Caco-2 (cell line): ENCODE measurements around the gene STRBP. TPM values are rescaled to one million over a fixed set of nuclear protein-coding genes. Genes with fewer than 3 reads are reported as not detected.

Experiments used
- BruUV-seq: library from RNA; stranded (reverse); fragments of 400-500 nt; replicated peaks from 2 replicates; lab custom pipeline; 2021; lab: Mats Ljungman, UMichigan
- CTCF ChIA-PET: fragments of 300-600 bp; sonication (Branson Sonifier 250); formaldehyde crosslinking; loops from one replicate; lab custom pipeline; 2022; ENCODE audit warnings: antibody characterized with exemption; lab: Charles Lee
- POLR2A ChIA-PET: fragments of 300-600 bp; sonication (Branson Sonifier 250); formaldehyde crosslinking; loops from one replicate; lab custom pipeline; 2022; ENCODE audit warnings: antibody characterized with exemption; lab: Charles Lee
- DNase-seq, 2 experiments: peaks; one replicate each; pipeline versions ENCODE4 v3.0.0 to v3.0.0-alpha.2; 2020 to 2022
- H3K27me3 ChIP-seq: replicated peaks from 2 replicates; pipeline ENCODE4 v1.6.0; 2011; ENCODE audit warnings: low read length; ENCODE audit not compliant: control insufficient read depth, insufficient read depth
- H3K36me3 ChIP-seq: 2 replicates; pipeline ENCODE4 v1.5.1; 2011; ENCODE audit warnings: low read length; ENCODE audit not compliant: control insufficient read depth, insufficient read depth
- H3K4me1 ChIP-seq: fragments of 250-450 bp; sonication (Bioruptor Pico); 2 replicates; pipeline ENCODE4 v1.5.1; 2020; ENCODE audit warnings: mild to moderate bottlenecking
- H3K4me3 ChIP-seq: 2 replicates; pipeline ENCODE4 v1.5.1; 2011; ENCODE audit warnings: low read depth, mild to moderate bottlenecking, control low read depth, low read length
- H3K9me3 ChIP-seq: fragments of 250-450 bp; sonication (Bioruptor Pico); 2 replicates; pipeline ENCODE4 v1.5.1; 2020; ENCODE audit warnings: mild to moderate bottlenecking, moderate library complexity
- H3K27ac Mint-ChIP-seq: one replicate; pipeline ENCODE4 v1.8.0; 2022; ENCODE audit warnings: mixed read lengths; ENCODE audit not compliant: unreplicated experiment
- H3K27me3 Mint-ChIP-seq: one replicate; pipeline ENCODE4 v1.8.0; 2022; ENCODE audit warnings: mixed read lengths; ENCODE audit not compliant: insufficient read depth, unreplicated experiment
- H3K36me3 Mint-ChIP-seq: one replicate; pipeline ENCODE4 v1.8.0; 2022; ENCODE audit warnings: mild to moderate bottlenecking, mixed read lengths; ENCODE audit not compliant: insufficient read depth, unreplicated experiment
- H3K4me1 Mint-ChIP-seq: one replicate; pipeline ENCODE4 v1.8.0; 2022; ENCODE audit warnings: low read depth, mixed read lengths; ENCODE audit not compliant: unreplicated experiment
- H3K4me3 Mint-ChIP-seq: one replicate; pipeline ENCODE4 v1.8.0; 2022; ENCODE audit warnings: mild to moderate bottlenecking, moderate library complexity, mixed read lengths; ENCODE audit not compliant: unreplicated experiment
- H3K9me3 Mint-ChIP-seq: one replicate; pipeline ENCODE4 v1.8.0; 2022; ENCODE audit warnings: mixed read lengths; ENCODE audit not compliant: unreplicated experiment
- intact Hi-C: fragments of 100-400 bp; cut with micrococcal nuclease; formaldehyde crosslinking; loops from one replicate; pipeline ENCODE4 v1.10.0; 2022; ENCODE audit not compliant: unreplicated experiment
- total RNA-seq: library from RNA; stranded (reverse); gene quantifications from 2 replicates; pipeline ENCODE4 v1.2.3, GENCODE V29; 2022
- TF ChIP-seq, protein P1 (sequence below), 2 experiments: fragments of 200-600 bp in 1 of 2; IDR thresholded peaks; 1 replicate in 1 of 2; 2 replicates in 1 of 2; pipeline versions ENCODE4 v1.5.1 to v1.8.0; 2011 to 2022; ENCODE audit warnings: antibody characterized with exemption in 1 of 2, control low read depth in 1 of 2, inconsistent platforms in 1 of 2, low read depth in 1 of 2, low read length in 1 of 2, mild to moderate bottlenecking in 1 of 2, moderate library complexity in 1 of 2; ENCODE audit not compliant: insufficient read depth in 1 of 2, severe bottlenecking in 1 of 2, unreplicated experiment in 1 of 2

STRBP gene
- total RNA-seq, 1 experiment from 2014 or later = 43.5 TPM

DNA sequence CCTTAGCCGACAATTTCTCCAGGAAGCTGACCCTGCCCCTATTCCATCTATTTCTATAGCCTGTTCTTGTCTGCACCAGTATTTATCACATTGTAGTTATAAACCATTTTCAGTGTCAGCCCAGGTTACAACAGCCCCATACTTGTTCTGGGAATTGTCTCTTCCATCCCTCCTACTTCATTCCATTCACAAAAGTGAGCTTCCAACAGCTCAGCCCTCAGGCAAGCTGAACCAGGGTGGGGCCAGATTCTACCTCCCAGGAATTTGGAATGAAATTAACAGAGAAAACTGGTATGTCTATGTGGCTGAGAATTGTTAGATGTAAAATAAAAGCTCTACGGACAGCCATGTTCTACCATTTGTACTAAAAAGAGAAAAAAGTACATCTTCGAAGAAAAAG is 36.1 kb downstream of the STRBP start:
- no peaks in the 10 kb centered on the region for H3K36me3 ChIP-seq
- no TSS peak for BruUV-seq
- peak; percentile 23 to 51 for DNase-seq
- H3K4me1 ChIP-seq = peaks cover 4% of the 10 kb centered on the region
- H3K27ac Mint-ChIP-seq = peak overlapping the region; percentile 2
- no peaks in the 10 kb centered on the region for H3K9me3 ChIP-seq
- intact Hi-C loops = no loop called here
- TF ChIP-seq, protein P1, sequence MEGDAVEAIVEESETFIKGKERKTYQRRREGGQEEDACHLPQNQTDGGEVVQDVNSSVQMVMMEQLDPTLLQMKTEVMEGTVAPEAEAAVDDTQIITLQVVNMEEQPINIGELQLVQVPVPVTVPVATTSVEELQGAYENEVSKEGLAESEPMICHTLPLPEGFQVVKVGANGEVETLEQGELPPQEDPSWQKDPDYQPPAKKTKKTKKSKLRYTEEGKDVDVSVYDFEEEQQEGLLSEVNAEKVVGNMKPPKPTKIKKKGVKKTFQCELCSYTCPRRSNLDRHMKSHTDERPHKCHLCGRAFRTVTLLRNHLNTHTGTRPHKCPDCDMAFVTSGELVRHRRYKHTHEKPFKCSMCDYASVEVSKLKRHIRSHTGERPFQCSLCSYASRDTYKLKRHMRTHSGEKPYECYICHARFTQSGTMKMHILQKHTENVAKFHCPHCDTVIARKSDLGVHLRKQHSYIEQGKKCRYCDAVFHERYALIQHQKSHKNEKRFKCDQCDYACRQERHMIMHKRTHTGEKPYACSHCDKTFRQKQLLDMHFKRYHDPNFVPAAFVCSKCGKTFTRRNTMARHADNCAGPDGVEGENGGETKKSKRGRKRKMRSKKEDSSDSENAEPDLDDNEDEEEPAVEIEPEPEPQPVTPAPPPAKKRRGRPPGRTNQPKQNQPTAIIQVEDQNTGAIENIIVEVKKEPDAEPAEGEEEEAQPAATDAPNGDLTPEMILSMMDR (IDR thresholded peaks at IDR 0.05; ENCODE audit: insufficient read depth in 1 of 2, low read depth in 1 of 2, low read length in 1 of 2, severe bottlenecking in 1 of 2, unreplicated experiment in 1 of 2) = no peak
- peak overlapping the region; percentile 9 for H3K4me3 Mint-ChIP-seq
- peaks cover 19% of the 10 kb centered on the region for H3K4me1 Mint-ChIP-seq
- H3K36me3 Mint-ChIP-seq = no peaks in the 10 kb centered on the region
- no peaks in the 10 kb centered on the region for H3K9me3 Mint-ChIP-seq
- ChIA-PET POLR2A (interaction anchor here (0.6 kb wide), 1 partner anchor 35 kb away, joined by 4 read pairs; no protein-coding TSS in a partner anchor), CTCF (no interaction called here)
- H3K4me3 ChIP-seq = no peak overlapping the region
- no peaks in the 10 kb centered on the region for H3K27me3 ChIP-seq
- no peaks in the 10 kb centered on the region for H3K27me3 Mint-ChIP-seq

DNA sequence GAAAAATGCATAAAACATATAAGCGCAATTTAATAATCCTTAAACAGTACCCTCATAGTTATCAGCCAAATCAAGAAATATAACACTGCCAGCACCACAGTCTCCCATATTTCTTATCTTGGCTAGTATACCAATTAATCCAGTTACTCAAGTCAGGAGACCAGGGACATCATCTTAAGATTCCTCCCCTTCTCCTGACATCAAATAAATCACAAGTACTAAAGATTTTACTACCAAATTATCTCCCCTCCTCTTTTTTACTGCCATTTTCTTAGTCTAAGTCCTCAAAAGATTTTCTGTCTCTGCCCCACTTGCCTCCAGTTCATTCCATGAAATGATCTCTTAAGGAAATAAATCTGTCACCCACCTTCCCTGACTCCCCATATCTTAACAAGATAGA is 37.0 kb downstream of the STRBP start:
- intact Hi-C loops = no loop called here
- POLR2A ChIA-PET = no interaction called here
- CTCF ChIA-PET = no interaction called here
- BruUV-seq = no TSS peak
- H3K4me3 Mint-ChIP-seq = no peak overlapping the region
- no peak for DNase-seq
- no peaks in the 10 kb centered on the region for H3K27me3 Mint-ChIP-seq
- TF ChIP-seq, protein P1 (IDR thresholded peaks at IDR 0.05; ENCODE audit: insufficient read depth in 1 of 2, low read depth in 1 of 2, low read length in 1 of 2, severe bottlenecking in 1 of 2, unreplicated experiment in 1 of 2) = no peak
- no peaks in the 10 kb centered on the region for H3K36me3 Mint-ChIP-seq
- no peaks in the 10 kb centered on the region for H3K9me3 ChIP-seq
- H3K27ac Mint-ChIP-seq = no peak overlapping the region
- H3K36me3 ChIP-seq = no peaks in the 10 kb centered on the region
- no peaks in the 10 kb centered on the region for H3K27me3 ChIP-seq
- H3K9me3 Mint-ChIP-seq = no peaks in the 10 kb centered on the region
- no peak overlapping the region for H3K4me3 ChIP-seq
- peaks cover 4% of the 10 kb centered on the region for H3K4me1 ChIP-seq
- H3K4me1 Mint-ChIP-seq = peaks cover 19% of the 10 kb centered on the region

DNA sequence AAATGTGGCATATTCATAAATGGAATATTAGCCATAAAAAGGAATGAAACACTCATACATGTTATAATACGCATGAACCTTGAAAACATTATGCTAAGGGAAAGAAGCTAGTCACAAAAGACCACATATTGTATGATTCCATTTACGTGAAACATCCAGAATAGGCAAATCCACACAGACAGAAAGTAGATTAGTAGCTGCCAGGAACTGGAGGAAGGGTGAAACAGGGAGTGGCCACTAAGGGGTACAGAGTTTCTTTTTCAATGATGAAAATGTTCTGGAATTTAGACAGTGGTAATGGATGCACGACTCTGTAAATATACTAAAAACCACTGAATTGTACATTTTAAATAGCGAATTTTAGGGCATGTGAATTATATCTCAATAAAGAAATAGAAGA is 39.4 kb downstream of the STRBP start:
- intact Hi-C loops = loop anchor here (5.0 kb wide), 1 partner anchor 147 kb away; no protein-coding TSS in a partner anchor
- H3K9me3 ChIP-seq = no peaks in the 10 kb centered on the region
- ChIA-PET CTCF (no interaction called here), POLR2A (no interaction called here)
- H3K4me1 ChIP-seq = peaks cover 10% of the 10 kb centered on the region
- no peak overlapping the region for H3K4me3 Mint-ChIP-seq
- H3K9me3 Mint-ChIP-seq = no peaks in the 10 kb centered on the region
- no peaks in the 10 kb centered on the region for H3K27me3 Mint-ChIP-seq
- H3K27ac Mint-ChIP-seq = no peak overlapping the region
- no peak for DNase-seq
- H3K27me3 ChIP-seq = no peaks in the 10 kb centered on the region
- TF ChIP-seq, protein P1 (IDR thresholded peaks at IDR 0.05; ENCODE audit: insufficient read depth in 1 of 2, low read depth in 1 of 2, low read length in 1 of 2, severe bottlenecking in 1 of 2, unreplicated experiment in 1 of 2) = no peak
- no peak overlapping the region for H3K4me3 ChIP-seq
- H3K4me1 Mint-ChIP-seq = peaks cover 31% of the 10 kb centered on the region
- no TSS peak for BruUV-seq
- H3K36me3 ChIP-seq = no peaks in the 10 kb centered on the region
- no peaks in the 10 kb centered on the region for H3K36me3 Mint-ChIP-seq
